Measurements from ENCODE around the gene EDAR. TPM values are rescaled to one million over a fixed set of nuclear protein-coding genes. Genes with fewer than 3 reads are reported as not detected.
A peak's percentile ranks its signal among the peaks of the same experiment; 100 is the strongest.

EDAR gene
- total and polyA plus RNA-seq, 9 of the 15 experiments (the other 6 are each of a cell fraction or from before 2014, with no cell fraction given): 0.01 TPM; not detected in 8

DNA sequence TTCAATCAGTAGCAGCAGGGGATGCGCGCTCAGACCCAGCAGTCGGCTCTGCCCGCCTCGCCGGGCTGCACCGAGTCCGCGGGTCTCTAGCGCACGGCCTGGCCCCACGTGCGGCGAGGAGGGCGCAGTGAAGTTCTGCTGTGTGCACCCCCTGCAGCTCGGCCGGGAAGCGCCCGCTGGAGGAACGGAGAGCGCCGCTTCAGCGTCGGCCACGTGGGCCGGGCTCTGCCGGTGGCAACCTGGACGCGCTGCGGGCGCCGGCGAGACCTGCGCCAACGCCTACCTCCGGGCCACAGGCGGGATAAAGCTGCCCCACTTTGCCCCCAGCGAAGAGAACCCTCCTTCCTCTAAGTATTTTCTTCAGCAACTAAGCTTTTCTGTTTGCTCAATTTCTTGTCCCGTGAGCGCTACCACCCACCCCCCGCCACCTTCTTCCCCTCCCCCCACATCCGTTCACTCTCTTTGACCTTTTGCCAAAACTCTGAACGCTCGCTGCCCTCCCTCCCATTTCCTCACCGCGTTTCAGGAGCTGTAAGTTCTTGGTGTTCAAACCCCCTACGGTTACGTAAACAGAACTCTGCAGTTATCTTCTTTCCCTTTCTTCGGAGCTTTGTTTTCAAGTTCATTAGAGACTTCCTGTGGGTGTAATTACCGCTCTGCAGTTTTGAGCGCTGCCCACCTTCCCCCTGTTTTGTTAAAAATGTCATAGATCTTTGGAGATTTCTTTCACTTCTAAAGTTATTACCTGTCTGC is 42.6 kb upstream of the EDAR start (continued):
- TF ChIP-seq MAFG (tag; conservative IDR thresholded peaks at IDR 0.05): no peak
- TF ChIP-seq TAF7 (tag; IDR thresholded peaks at IDR 0.05): no peak
- no peak for TF ChIP-seq ARID3B (CRISPR knock-in tag; IDR thresholded peaks at IDR 0.05; ENCODE audit: borderline replicate concordance)
- no peak for TF ChIP-seq SRSF3 (IDR thresholded peaks at IDR 0.05; ENCODE audit: insufficient read depth, low read length)
- TF ChIP-seq, protein P1, sequence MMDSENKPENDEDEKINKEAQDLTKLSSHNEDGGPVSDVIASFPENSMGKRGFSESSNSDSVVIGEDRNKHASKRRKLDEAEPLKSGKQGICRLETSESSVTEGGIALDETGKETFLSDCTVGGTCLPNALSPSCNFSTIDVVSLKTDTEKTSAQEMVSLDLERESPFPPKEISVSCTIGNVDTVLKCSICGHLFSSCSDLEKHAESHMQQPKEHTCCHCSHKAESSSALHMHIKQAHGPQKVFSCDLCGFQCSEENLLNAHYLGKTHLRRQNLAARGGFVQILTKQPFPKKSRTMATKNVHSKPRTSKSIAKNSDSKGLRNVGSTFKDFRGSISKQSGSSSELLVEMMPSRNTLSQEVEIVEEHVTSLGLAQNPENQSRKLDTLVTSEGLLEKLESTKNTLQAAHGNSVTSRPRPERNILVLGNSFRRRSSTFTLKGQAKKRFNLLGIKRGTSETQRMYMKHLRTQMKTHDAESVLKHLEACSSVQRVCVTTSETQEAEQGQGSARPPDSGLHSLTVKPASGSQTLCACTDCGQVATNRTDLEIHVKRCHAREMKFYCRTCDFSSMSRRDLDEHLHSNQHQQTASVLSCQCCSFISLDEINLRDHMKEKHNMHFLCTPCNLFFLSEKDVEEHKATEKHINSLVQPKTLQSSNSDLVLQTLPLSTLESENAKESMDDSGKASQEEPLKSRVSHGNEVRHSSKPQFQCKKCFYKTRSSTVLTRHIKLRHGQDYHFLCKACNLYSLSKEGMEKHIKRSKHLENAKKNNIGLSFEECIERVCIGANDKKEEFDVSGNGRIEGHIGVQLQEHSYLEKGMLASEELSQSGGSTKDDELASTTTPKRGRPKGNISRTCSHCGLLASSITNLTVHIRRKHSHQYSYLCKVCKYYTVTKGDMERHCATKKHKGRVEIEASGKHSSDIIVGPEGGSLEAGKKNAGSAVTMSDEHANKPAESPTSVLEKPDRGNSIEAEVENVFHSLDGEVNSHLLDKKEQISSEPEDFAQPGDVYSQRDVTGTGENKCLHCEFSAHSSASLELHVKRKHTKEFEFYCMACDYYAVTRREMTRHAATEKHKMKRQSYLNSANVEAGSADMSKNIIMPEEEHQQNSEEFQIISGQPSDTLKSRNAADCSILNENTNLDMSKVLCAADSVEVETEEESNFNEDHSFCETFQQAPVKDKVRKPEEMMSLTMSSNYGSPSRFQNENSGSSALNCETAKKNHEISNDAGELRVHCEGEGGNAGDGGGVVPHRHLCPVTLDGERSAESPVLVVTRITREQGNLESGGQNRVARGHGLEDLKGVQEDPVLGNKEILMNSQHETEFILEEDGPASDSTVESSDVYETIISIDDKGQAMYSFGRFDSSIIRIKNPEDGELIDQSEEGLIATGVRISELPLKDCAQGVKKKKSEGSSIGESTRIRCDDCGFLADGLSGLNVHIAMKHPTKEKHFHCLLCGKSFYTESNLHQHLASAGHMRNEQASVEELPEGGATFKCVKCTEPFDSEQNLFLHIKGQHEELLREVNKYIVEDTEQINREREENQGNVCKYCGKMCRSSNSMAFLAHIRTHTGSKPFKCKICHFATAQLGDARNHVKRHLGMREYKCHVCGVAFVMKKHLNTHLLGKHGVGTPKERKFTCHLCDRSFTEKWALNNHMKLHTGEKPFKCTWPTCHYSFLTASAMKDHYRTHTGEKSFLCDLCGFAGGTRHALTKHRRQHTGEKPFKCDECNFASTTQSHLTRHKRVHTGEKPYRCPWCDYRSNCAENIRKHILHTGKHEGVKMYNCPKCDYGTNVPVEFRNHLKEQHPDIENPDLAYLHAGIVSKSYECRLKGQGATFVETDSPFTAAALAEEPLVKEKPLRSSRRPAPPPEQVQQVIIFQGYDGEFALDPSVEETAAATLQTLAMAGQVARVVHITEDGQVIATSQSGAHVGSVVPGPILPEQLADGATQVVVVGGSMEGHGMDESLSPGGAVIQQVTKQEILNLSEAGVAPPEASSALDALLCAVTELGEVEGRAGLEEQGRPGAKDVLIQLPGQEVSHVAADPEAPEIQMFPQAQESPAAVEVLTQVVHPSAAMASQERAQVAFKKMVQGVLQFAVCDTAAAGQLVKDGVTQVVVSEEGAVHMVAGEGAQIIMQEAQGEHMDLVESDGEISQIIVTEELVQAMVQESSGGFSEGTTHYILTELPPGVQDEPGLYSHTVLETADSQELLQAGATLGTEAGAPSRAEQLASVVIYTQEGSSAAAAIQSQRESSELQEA (IDR thresholded peaks at IDR 0.05; ENCODE audit: low read depth): no peak
- no peak for TF ChIP-seq GATA2 (CRISPR knock-in tag; IDR thresholded peaks at IDR 0.05)
- TF ChIP-seq ZFP36 (IDR thresholded peaks at IDR 0.05; ENCODE audit: low read depth, low read length, partially characterized antibody): no peak
- TF ChIP-seq RNF2 (IDR thresholded peaks at IDR 0.05): peak; percentile 31; the same call in 1 of the 2 replicates
- TF ChIP-seq ZNF217 (CRISPR knock-in tag; IDR thresholded peaks at IDR 0.05): no peak
- TF ChIP-seq E2F6 (IDR thresholded peaks at IDR 0.05; ENCODE audit: borderline replicate concordance in 1 of 2, extremely low read depth in 1 of 2, insufficient read depth in 1 of 2, insufficient read length in 1 of 2, low read depth in 1 of 2, low read length in 1 of 2, poor library complexity in 1 of 2, severe bottlenecking in 1 of 2): peak; percentile 82 to 93
- no peak for TF ChIP-seq DMBX1 (CRISPR knock-in tag; IDR thresholded peaks at IDR 0.05; ENCODE audit: borderline replicate concordance)
- TF ChIP-seq ZNF395 (CRISPR knock-in tag; IDR thresholded peaks at IDR 0.05): no peak
- TF ChIP-seq, protein P2, sequence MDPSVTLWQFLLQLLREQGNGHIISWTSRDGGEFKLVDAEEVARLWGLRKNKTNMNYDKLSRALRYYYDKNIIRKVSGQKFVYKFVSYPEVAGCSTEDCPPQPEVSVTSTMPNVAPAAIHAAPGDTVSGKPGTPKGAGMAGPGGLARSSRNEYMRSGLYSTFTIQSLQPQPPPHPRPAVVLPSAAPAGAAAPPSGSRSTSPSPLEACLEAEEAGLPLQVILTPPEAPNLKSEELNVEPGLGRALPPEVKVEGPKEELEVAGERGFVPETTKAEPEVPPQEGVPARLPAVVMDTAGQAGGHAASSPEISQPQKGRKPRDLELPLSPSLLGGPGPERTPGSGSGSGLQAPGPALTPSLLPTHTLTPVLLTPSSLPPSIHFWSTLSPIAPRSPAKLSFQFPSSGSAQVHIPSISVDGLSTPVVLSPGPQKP (CRISPR knock-in tag; IDR thresholded peaks at IDR 0.05): no peak

Data from K562 (cell line).